ENCODE measurements around the gene SORCS3. TPM values are rescaled to one million over a fixed set of nuclear protein-coding genes. Genes with fewer than 3 reads are reported as not detected.

SORCS3 gene
- total RNA-seq, 3 donors from 2014 or later (not counting 1 experiment from before 2014, with no cell fraction given): 0.05 to 0.09 TPM; not detected in 1

GRCh38 chr10:105269689-105270088, 628.6 kb downstream of the SORCS3 start:
- Mint-ChIP-seq H3K9me3 (peaks cover 5 to 7% of the 10 kb centered on the region in 2 donors), H3K27me3 (ENCODE audit: low read depth in 2 of 2) (no peaks in the 10 kb centered on the region), H3K36me3 (no peaks in the 10 kb centered on the region), H3K4me1 (no peaks in the 10 kb centered on the region), H3K4me3 (no peak overlapping the region), H3K27ac (no peak overlapping the region)
- no peaks in the 10 kb centered on the region for H3K4me1 ChIP-seq (ENCODE audit: control insufficient read depth, insufficient read depth, low read length)
- no peaks in the 10 kb centered on the region for H3K36me3 ChIP-seq (ENCODE audit: control insufficient read depth, insufficient read depth, low read length)
- H3K9me3 ChIP-seq (ENCODE audit: control insufficient read depth, insufficient read depth, low read length): no peaks in the 10 kb centered on the region
- no peak for DNase-seq
- TF ChIP-seq, protein P1, sequence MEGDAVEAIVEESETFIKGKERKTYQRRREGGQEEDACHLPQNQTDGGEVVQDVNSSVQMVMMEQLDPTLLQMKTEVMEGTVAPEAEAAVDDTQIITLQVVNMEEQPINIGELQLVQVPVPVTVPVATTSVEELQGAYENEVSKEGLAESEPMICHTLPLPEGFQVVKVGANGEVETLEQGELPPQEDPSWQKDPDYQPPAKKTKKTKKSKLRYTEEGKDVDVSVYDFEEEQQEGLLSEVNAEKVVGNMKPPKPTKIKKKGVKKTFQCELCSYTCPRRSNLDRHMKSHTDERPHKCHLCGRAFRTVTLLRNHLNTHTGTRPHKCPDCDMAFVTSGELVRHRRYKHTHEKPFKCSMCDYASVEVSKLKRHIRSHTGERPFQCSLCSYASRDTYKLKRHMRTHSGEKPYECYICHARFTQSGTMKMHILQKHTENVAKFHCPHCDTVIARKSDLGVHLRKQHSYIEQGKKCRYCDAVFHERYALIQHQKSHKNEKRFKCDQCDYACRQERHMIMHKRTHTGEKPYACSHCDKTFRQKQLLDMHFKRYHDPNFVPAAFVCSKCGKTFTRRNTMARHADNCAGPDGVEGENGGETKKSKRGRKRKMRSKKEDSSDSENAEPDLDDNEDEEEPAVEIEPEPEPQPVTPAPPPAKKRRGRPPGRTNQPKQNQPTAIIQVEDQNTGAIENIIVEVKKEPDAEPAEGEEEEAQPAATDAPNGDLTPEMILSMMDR (IDR thresholded peaks at IDR 0.05): no peak
- 92% methylated on average over 3 of the region's 3 CpGs for WGBS (ENCODE audit: insufficient coverage)
- H3K27me3 ChIP-seq (ENCODE audit: control insufficient read depth, insufficient read depth, low read length): no peaks in the 10 kb centered on the region
- ATAC-seq: no peak
- H3K27ac ChIP-seq (ENCODE audit: low read length): no peak overlapping the region
- no peak overlapping the region for H3K4me3 ChIP-seq (ENCODE audit: low read length)
- intact Hi-C loops (cut with micrococcal nuclease): no loop called here

GRCh38 chr10:105274556-105275070, 633.5 kb downstream of the SORCS3 start:
- Mint-ChIP-seq H3K27me3 (ENCODE audit: low read depth in 2 of 2) (no peaks in the 10 kb centered on the region), H3K4me3 (no peak overlapping the region), H3K4me1 (no peaks in the 10 kb centered on the region), H3K36me3 (no peaks in the 10 kb centered on the region), H3K27ac (no peak overlapping the region), H3K9me3 (peaks cover 15% of the 10 kb centered on the region in 2 donors)
- H3K27ac ChIP-seq (ENCODE audit: low read length): no peak overlapping the region
- H3K4me1 ChIP-seq (ENCODE audit: control insufficient read depth, insufficient read depth, low read length): no peaks in the 10 kb centered on the region
- 50% methylated on average over 2 of the region's 3 CpGs for WGBS (ENCODE audit: insufficient coverage)
- no peaks in the 10 kb centered on the region for H3K36me3 ChIP-seq (ENCODE audit: control insufficient read depth, insufficient read depth, low read length)
- ATAC-seq (no peak), DNase-seq (no peak)
- no peaks in the 10 kb centered on the region for H3K27me3 ChIP-seq (ENCODE audit: control insufficient read depth, insufficient read depth, low read length)
- H3K9me3 ChIP-seq (ENCODE audit: control insufficient read depth, insufficient read depth, low read length): no peaks in the 10 kb centered on the region
- intact Hi-C loops (cut with micrococcal nuclease): no loop called here
- TF ChIP-seq, protein P1 (IDR thresholded peaks at IDR 0.05): no peak
- no peak overlapping the region for H3K4me3 ChIP-seq (ENCODE audit: low read length)

GRCh38 chr10:105278439-105278838, 637.3 kb downstream of the SORCS3 start:
- H3K4me1 Mint-ChIP-seq: no peaks in the 10 kb centered on the region
- ATAC-seq (no peak), DNase-seq (no peak)
- Histone ChIP-seq H3K27me3 (ENCODE audit: control insufficient read depth, insufficient read depth, low read length) (no peaks in the 10 kb centered on the region), H3K4me1 (ENCODE audit: control insufficient read depth, insufficient read depth, low read length) (no peaks in the 10 kb centered on the region), H3K27ac (ENCODE audit: low read length) (no peak overlapping the region), H3K4me3 (ENCODE audit: low read length) (no peak overlapping the region), H3K9me3 (ENCODE audit: control insufficient read depth, insufficient read depth, low read length) (no peaks in the 10 kb centered on the region), H3K36me3 (ENCODE audit: control insufficient read depth, insufficient read depth, low read length) (no peaks in the 10 kb centered on the region)
- 95% methylated on average over 4 of the region's 7 CpGs for WGBS (ENCODE audit: insufficient coverage)
- H3K27ac Mint-ChIP-seq: no peak overlapping the region
- H3K9me3 Mint-ChIP-seq: peaks cover 15 to 20% of the 10 kb centered on the region in 2 donors
- H3K27me3 Mint-ChIP-seq (ENCODE audit: low read depth in 2 of 2): no peaks in the 10 kb centered on the region
- intact Hi-C loops (cut with micrococcal nuclease): no loop called here
- H3K36me3 Mint-ChIP-seq: no peaks in the 10 kb centered on the region
- no peak overlapping the region for H3K4me3 Mint-ChIP-seq
- TF ChIP-seq, protein P1 (IDR thresholded peaks at IDR 0.05): no peak

GRCh38 chr10:105279101-105279500, 638.0 kb downstream of the SORCS3 start:
- H3K27me3 ChIP-seq (ENCODE audit: control insufficient read depth, insufficient read depth, low read length): no peaks in the 10 kb centered on the region
- no peak overlapping the region for H3K27ac Mint-ChIP-seq
- no peak overlapping the region for H3K27ac ChIP-seq (ENCODE audit: low read length)
- intact Hi-C loops (cut with micrococcal nuclease): no loop called here
- H3K4me3 Mint-ChIP-seq: no peak overlapping the region
- no peak for DNase-seq
- no peaks in the 10 kb centered on the region for H3K9me3 ChIP-seq (ENCODE audit: control insufficient read depth, insufficient read depth, low read length)
- ATAC-seq: no peak
- H3K27me3 Mint-ChIP-seq (ENCODE audit: low read depth in 2 of 2): no peaks in the 10 kb centered on the region
- no peaks in the 10 kb centered on the region for H3K36me3 Mint-ChIP-seq
- peaks cover 15 to 20% of the 10 kb centered on the region in 2 donors for H3K9me3 Mint-ChIP-seq
- no peaks in the 10 kb centered on the region for H3K4me1 Mint-ChIP-seq
- no peak overlapping the region for H3K4me3 ChIP-seq (ENCODE audit: low read length)
- H3K4me1 ChIP-seq (ENCODE audit: control insufficient read depth, insufficient read depth, low read length): no peaks in the 10 kb centered on the region
- TF ChIP-seq, protein P1 (IDR thresholded peaks at IDR 0.05): no peak
- H3K36me3 ChIP-seq (ENCODE audit: control insufficient read depth, insufficient read depth, low read length): no peaks in the 10 kb centered on the region

All from natural killer cell (primary cell).